SK-N-SH (cell line): ENCODE measurements around the gene TGM6. TPM values are rescaled to one million over a fixed set of nuclear protein-coding genes. Genes with fewer than 3 reads are reported as not detected.

Experiments
- CTCF ChIA-PET: fragments of 300-600, 350-600 bp; formaldehyde crosslinking; extraction: SDS; loops from one replicate; lab custom pipeline; 2021; lab: Yijun Ruan, JAX
- POLR2A ChIA-PET: fragments of 350-600 bp; sonication (Branson Sonifier 250); formaldehyde crosslinking; extraction: SDS; loops from one replicate; lab custom pipeline; 2020; ENCODE audit warnings: antibody characterized with exemption, inconsistent platforms; lab: Yijun Ruan, JAX
- DNase-seq: peaks from one replicate; pipeline ENCODE4 v3.0.0; 2012
- H2AFZ ChIP-seq: fragments of 200-600 bp; sonication (generic); 2 replicates; pipeline ENCODE4 v1.8.1; 2016; ENCODE audit warnings: antibody characterized with exemption, mild to moderate bottlenecking, low read depth
- H3F3A ChIP-seq: fragments of 200-600 bp; sonication (generic); replicated peaks from 2 replicates; pipeline ENCODE3; 2016; ENCODE audit warnings: antibody characterized with exemption, mild to moderate bottlenecking; ENCODE audit not compliant: insufficient read depth
- H3K27ac ChIP-seq, 2 experiments: fragments of 200-500 bp in 1 of 2; fragments of 200-600 bp in 1 of 2; sonication (Bioruptor generic) in 1 of 2; sonication (generic), shearing (Covaris generic) in 1 of 2; 2 replicates each; pipeline versions ENCODE4 v1.5.1 to v1.6.1; 2014 to 2016; ENCODE audit warnings: low read depth in 2 of 2, inconsistent platforms in 1 of 2, low read length in 1 of 2, mild to moderate bottlenecking in 1 of 2, mixed read lengths in 1 of 2
- H3K27me3 ChIP-seq: fragments of 200-600 bp; sonication (generic), shearing (Covaris generic); 2 replicates; pipeline ENCODE4 v1.6.1; 2016; ENCODE audit warnings: mixed run types; ENCODE audit not compliant: insufficient read depth
- H3K36me3 ChIP-seq, 2 experiments: fragments of 200-500 bp in 1 of 2; fragments of 200-600 bp in 1 of 2; sonication (Bioruptor generic) in 1 of 2; sonication (generic) in 1 of 2; replicated peaks in 1 of 2; 2 replicates each; pipeline versions ENCODE3 to v1.5.1; 2014 to 2016; ENCODE audit warnings: low read length in 1 of 2, mild to moderate bottlenecking in 1 of 2; ENCODE audit not compliant: insufficient read depth in 2 of 2, control insufficient read depth in 1 of 2
- H3K4me1 ChIP-seq, 2 experiments: fragments of 200-500 bp in 1 of 2; fragments of 200-600 bp in 1 of 2; sonication (Bioruptor generic) in 1 of 2; sonication (generic), shearing (Covaris generic) in 1 of 2; 2 replicates each; pipeline versions ENCODE4 v1.5.1 to v1.6.1; 2014 to 2016; ENCODE audit warnings: low read depth in 1 of 2, low read length in 1 of 2, mixed run types in 1 of 2; ENCODE audit not compliant: insufficient read depth in 2 of 2, control insufficient read depth in 1 of 2
- H3K4me2 ChIP-seq: fragments of 200-600 bp; sonication (generic), shearing (Covaris generic); 2 replicates; pipeline ENCODE4 v1.6.1; 2017; ENCODE audit warnings: mixed run types
- H3K4me3 ChIP-seq, 2 experiments: fragments of 200-500 bp in 1 of 2; fragments of 200-600 bp in 1 of 2; sonication (Bioruptor generic) in 1 of 2; sonication (generic), shearing (Covaris generic) in 1 of 2; 2 replicates each; pipeline versions ENCODE4 v1.5.1 to v1.8.1; 2014 to 2016; ENCODE audit warnings: low read depth in 2 of 2, inconsistent platforms in 1 of 2, low read length in 1 of 2, mild to moderate bottlenecking in 1 of 2, mixed read lengths in 1 of 2, moderate library complexity in 1 of 2
- H3K79me2 ChIP-seq: fragments of 200-600 bp; sonication (generic); 2 replicates; pipeline ENCODE4 v1.8.1; 2017; ENCODE audit warnings: mild to moderate bottlenecking; ENCODE audit not compliant: insufficient read depth
- H3K9ac ChIP-seq: fragments of 200-600 bp; sonication (generic); 2 replicates; pipeline ENCODE4 v1.6.1; 2017; ENCODE audit warnings: mixed run types
- H3K9me2 ChIP-seq: fragments of 200-600 bp; sonication (generic); 2 replicates; pipeline ENCODE4 v1.6.1; 2017; ENCODE audit warnings: mixed run types
- H3K9me3 ChIP-seq: fragments of 200-600 bp; sonication (generic); 2 replicates; pipeline ENCODE4 v1.6.1; 2017; ENCODE audit warnings: mixed run types, mild to moderate bottlenecking, moderate library complexity
- H4K20me1 ChIP-seq: fragments of 200-600 bp; sonication (generic); 2 replicates; pipeline ENCODE4 v1.6.1; 2017; ENCODE audit warnings: mild to moderate bottlenecking, mixed run types; ENCODE audit not compliant: insufficient read depth
- CHD2 ChIP-seq: fragments of 150-350 bp; IDR thresholded peaks from 2 replicates; pipeline ENCODE4 v1.6.1; 2018; ENCODE audit warnings: low read length; ENCODE audit not compliant: partially characterized antibody
- EZH2phosphoT487 ChIP-seq: fragments of 200-600 bp; sonication (generic); IDR thresholded peaks from 2 replicates; pipeline ENCODE4 v1.6.1; 2017; ENCODE audit warnings: low read depth, mixed run types, mild to moderate bottlenecking, antibody characterized with exemption, moderate library complexity, borderline replicate concordance
- GABPA ChIP-seq: IDR thresholded peaks from 2 replicates; pipeline ENCODE4 v1.4.0; 2012; ENCODE audit warnings: low read depth, mild to moderate bottlenecking
- GATA2 ChIP-seq: sonication (generic); formaldehyde crosslinking; IDR thresholded peaks from 2 replicates; pipeline ENCODE4 v1.5.0; 2020; ENCODE audit warnings: mild to moderate bottlenecking, missing genetic modification reagents
- MEF2A ChIP-seq: IDR thresholded peaks from 2 replicates; pipeline ENCODE4 v1.4.0; 2012; ENCODE audit warnings: low read depth, borderline replicate concordance
- MXI1 ChIP-seq: IDR thresholded peaks from 2 replicates; pipeline ENCODE4 v1.6.1; 2012; ENCODE audit warnings: mild to moderate bottlenecking, low read depth, low read length, improper control_type of control experiment
- NRF1 ChIP-seq: IDR thresholded peaks from 2 replicates; pipeline ENCODE4 v1.6.1; 2012; ENCODE audit warnings: low read depth, mild to moderate bottlenecking, low read length
- POLR2AphosphoS5 ChIP-seq: IDR thresholded peaks from 2 replicates; pipeline ENCODE4 v1.6.1; 2012; ENCODE audit warnings: low read depth, low read length
- RCOR1 ChIP-seq: fragments of 150-350 bp; IDR thresholded peaks from 2 replicates; pipeline ENCODE4 v1.6.1; 2017; ENCODE audit warnings: antibody characterized with exemption, low read length
- SMC3 ChIP-seq: IDR thresholded peaks from 2 replicates; pipeline ENCODE4 v1.6.1; 2012; ENCODE audit warnings: low read depth, low read length, improper control_type of control experiment
- WGBS: methylation state at CpG from one replicate; pipeline ENCODE4 v1.1.6; 2017; ENCODE audit warnings: low lambda C conversion rate; 5-methylcytosine and 5-hydroxymethylcytosine counted together
- polyA plus RNA-seq, 3 experiments: library from polyadenylated mRNA; depleted of rRNA; stranded (reverse); fragments of >200 nt; gene quantifications; 2 replicates each; pipeline ENCODE4 v1.2.3, GENCODE V29; 2012
- TF ChIP-seq, protein P1 (sequence below): IDR thresholded peaks from 2 replicates; pipeline ENCODE4 v1.6.1; 2012; ENCODE audit warnings: mild to moderate bottlenecking, low read depth, low read length, moderate library complexity
- TF ChIP-seq, protein P2 (sequence below): IDR thresholded peaks from 2 replicates; pipeline ENCODE4 v1.4.0; 2012; ENCODE audit warnings: low read depth, borderline replicate concordance
- TF ChIP-seq, protein P3 (sequence below): IDR thresholded peaks from 2 replicates; pipeline ENCODE4 v1.4.0; 2012; ENCODE audit warnings: low read depth, borderline replicate concordance
- TF ChIP-seq, protein P4 (sequence below): fragments of 150-350 bp; IDR thresholded peaks from 2 replicates; pipeline ENCODE4 v1.6.1; 2017; ENCODE audit warnings: antibody characterized with exemption, low read length, low read depth, borderline replicate concordance
- TF ChIP-seq, protein P5 (sequence below): fragments of 150-350 bp; IDR thresholded peaks from 2 replicates; pipeline ENCODE4 v1.6.1; 2016; ENCODE audit warnings: mild to moderate bottlenecking, low read depth, low read length

The TGM6 gene
- polyA plus RNA-seq, 1 of the 3 experiments (the other 2 are of a cell fraction): not detected

DNA sequence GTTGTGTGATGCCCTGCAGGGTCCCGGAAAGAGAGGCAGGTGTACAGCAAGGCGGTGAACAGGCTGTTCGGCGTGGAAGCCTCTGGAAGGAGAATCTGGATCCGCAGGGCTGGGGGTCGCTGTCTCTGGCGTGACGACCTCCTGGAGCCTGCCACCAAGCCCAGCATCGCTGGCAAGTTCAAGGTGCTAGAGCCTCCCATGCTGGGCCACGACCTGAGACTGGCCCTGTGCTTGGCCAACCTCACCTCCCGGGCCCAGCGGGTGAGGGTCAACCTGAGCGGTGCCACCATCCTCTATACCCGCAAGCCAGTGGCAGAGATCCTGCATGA lies 36.5 kb downstream of the TGM6 start:
- POLR2A ChIA-PET: no interaction called here
- Histone ChIP-seq H3K27me3 (peaks cover 5% of the 10 kb centered on the region; the same call in 1 of the 2 replicates), H3K4me3 (no peak overlapping the region), H3F3A (no peaks in the 10 kb centered on the region), H3K9ac (no peak overlapping the region), H3K9me3 (no peaks in the 10 kb centered on the region), H3K27ac (no peak overlapping the region), H2AFZ (no peak overlapping the region), H3K79me2 (no peaks in the 10 kb centered on the region), H3K4me2 (no peak overlapping the region), H4K20me1 (no peaks in the 10 kb centered on the region), H3K9me2 (no peaks in the 10 kb centered on the region), H3K4me1 (no peaks in the 10 kb centered on the region), H3K36me3 (no peaks in the 10 kb centered on the region)
- no peak for DNase-seq
- CTCF ChIA-PET: no interaction called here
- WGBS: 67% methylated on average over 8 of the region's 14 CpGs
- TF ChIP-seq RCOR1 (no peak), GABPA (no peak), MXI1 (no peak), EZH2phosphoT487 (no peak), POLR2AphosphoS5 (no peak), NRF1 (no peak), MEF2A (no peak), SMC3 (no peak), GATA2 (CRISPR knock-in tag) (no peak), CHD2 (no peak)
- TF ChIP-seq, protein P1, sequence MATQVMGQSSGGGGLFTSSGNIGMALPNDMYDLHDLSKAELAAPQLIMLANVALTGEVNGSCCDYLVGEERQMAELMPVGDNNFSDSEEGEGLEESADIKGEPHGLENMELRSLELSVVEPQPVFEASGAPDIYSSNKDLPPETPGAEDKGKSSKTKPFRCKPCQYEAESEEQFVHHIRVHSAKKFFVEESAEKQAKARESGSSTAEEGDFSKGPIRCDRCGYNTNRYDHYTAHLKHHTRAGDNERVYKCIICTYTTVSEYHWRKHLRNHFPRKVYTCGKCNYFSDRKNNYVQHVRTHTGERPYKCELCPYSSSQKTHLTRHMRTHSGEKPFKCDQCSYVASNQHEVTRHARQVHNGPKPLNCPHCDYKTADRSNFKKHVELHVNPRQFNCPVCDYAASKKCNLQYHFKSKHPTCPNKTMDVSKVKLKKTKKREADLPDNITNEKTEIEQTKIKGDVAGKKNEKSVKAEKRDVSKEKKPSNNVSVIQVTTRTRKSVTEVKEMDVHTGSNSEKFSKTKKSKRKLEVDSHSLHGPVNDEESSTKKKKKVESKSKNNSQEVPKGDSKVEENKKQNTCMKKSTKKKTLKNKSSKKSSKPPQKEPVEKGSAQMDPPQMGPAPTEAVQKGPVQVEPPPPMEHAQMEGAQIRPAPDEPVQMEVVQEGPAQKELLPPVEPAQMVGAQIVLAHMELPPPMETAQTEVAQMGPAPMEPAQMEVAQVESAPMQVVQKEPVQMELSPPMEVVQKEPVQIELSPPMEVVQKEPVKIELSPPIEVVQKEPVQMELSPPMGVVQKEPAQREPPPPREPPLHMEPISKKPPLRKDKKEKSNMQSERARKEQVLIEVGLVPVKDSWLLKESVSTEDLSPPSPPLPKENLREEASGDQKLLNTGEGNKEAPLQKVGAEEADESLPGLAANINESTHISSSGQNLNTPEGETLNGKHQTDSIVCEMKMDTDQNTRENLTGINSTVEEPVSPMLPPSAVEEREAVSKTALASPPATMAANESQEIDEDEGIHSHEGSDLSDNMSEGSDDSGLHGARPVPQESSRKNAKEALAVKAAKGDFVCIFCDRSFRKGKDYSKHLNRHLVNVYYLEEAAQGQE: no peak
- TF ChIP-seq, protein P2, sequence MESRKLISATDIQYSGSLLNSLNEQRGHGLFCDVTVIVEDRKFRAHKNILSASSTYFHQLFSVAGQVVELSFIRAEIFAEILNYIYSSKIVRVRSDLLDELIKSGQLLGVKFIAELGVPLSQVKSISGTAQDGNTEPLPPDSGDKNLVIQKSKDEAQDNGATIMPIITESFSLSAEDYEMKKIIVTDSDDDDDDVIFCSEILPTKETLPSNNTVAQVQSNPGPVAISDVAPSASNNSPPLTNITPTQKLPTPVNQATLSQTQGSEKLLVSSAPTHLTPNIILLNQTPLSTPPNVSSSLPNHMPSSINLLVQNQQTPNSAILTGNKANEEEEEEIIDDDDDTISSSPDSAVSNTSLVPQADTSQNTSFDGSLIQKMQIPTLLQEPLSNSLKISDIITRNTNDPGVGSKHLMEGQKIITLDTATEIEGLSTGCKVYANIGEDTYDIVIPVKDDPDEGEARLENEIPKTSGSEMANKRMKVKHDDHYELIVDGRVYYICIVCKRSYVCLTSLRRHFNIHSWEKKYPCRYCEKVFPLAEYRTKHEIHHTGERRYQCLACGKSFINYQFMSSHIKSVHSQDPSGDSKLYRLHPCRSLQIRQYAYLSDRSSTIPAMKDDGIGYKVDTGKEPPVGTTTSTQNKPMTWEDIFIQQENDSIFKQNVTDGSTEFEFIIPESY: no peak
- TF ChIP-seq, protein P3, sequence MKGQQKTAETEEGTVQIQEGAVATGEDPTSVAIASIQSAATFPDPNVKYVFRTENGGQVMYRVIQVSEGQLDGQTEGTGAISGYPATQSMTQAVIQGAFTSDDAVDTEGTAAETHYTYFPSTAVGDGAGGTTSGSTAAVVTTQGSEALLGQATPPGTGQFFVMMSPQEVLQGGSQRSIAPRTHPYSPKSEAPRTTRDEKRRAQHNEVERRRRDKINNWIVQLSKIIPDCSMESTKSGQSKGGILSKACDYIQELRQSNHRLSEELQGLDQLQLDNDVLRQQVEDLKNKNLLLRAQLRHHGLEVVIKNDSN: no peak
- TF ChIP-seq, protein P4, sequence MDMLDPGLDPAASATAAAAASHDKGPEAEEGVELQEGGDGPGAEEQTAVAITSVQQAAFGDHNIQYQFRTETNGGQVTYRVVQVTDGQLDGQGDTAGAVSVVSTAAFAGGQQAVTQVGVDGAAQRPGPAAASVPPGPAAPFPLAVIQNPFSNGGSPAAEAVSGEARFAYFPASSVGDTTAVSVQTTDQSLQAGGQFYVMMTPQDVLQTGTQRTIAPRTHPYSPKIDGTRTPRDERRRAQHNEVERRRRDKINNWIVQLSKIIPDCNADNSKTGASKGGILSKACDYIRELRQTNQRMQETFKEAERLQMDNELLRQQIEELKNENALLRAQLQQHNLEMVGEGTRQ: no peak
- TF ChIP-seq, protein P5, sequence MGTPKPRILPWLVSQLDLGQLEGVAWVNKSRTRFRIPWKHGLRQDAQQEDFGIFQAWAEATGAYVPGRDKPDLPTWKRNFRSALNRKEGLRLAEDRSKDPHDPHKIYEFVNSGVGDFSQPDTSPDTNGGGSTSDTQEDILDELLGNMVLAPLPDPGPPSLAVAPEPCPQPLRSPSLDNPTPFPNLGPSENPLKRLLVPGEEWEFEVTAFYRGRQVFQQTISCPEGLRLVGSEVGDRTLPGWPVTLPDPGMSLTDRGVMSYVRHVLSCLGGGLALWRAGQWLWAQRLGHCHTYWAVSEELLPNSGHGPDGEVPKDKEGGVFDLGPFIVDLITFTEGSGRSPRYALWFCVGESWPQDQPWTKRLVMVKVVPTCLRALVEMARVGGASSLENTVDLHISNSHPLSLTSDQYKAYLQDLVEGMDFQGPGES: no peak
